Loucy (cell line): ENCODE measurements around the gene PPP2R5C.

Experiments used
- H2AFZ ChIP-seq: fragments of 200-600 bp; sonication (generic); 2 replicates; pipeline ENCODE4 v1.6.0; 2016; ENCODE audit warnings: antibody characterized with exemption, mild to moderate bottlenecking, low read length, moderate library complexity
- H3F3A ChIP-seq: fragments of 200-600 bp; 2 replicates; pipeline ENCODE4 v1.6.0; 2016; ENCODE audit warnings: antibody characterized with exemption, low read depth, mild to moderate bottlenecking
- H3K27me3 ChIP-seq: fragments of 200-600 bp; sonication (generic); 2 replicates; pipeline ENCODE4 v1.6.1; 2014; ENCODE audit warnings: low read length, mild to moderate bottlenecking; ENCODE audit not compliant: insufficient read depth, poor library complexity, severe bottlenecking
- H3K36me3 ChIP-seq: fragments of 200-600 bp; sonication (generic); 2 replicates; pipeline ENCODE4 v1.6.1; 2016; ENCODE audit warnings: low read length; ENCODE audit not compliant: insufficient read depth
- H3K4me1 ChIP-seq: fragments of 200-600 bp; sonication (generic); 2 replicates; pipeline ENCODE4 v1.5.1; 2014; ENCODE audit warnings: low read length, mild to moderate bottlenecking; ENCODE audit not compliant: insufficient read depth, poor library complexity, severe bottlenecking
- H3K4me2 ChIP-seq: fragments of 200-600 bp; sonication (generic); 2 replicates; pipeline ENCODE4 v1.6.0; 2014; ENCODE audit warnings: antibody characterized with exemption, low read length, low read depth, mild to moderate bottlenecking; ENCODE audit not compliant: poor library complexity, severe bottlenecking
- H3K4me3 ChIP-seq: fragments of 200-600 bp; sonication (generic); 2 replicates; pipeline ENCODE4 v1.5.1; 2014; ENCODE audit warnings: low read length, mild to moderate bottlenecking, mixed read lengths; ENCODE audit not compliant: poor library complexity, severe bottlenecking
- H3K79me2 ChIP-seq: fragments of 200-600 bp; sonication (generic); 2 replicates; pipeline ENCODE4 v1.6.1; 2014; ENCODE audit warnings: low read length; ENCODE audit not compliant: insufficient read depth
- H3K9ac ChIP-seq: fragments of 200-600 bp; sonication (generic); 2 replicates; pipeline ENCODE4 v1.6.0; 2014; ENCODE audit warnings: mild to moderate bottlenecking, low read depth, low read length, moderate library complexity; ENCODE audit not compliant: poor library complexity, severe bottlenecking
- H3K9me2 ChIP-seq: fragments of 200-600 bp; sonication (generic); replicated peaks from 2 replicates; pipeline ENCODE4 v1.6.1; 2016; ENCODE audit warnings: low read depth, low read length, mixed read lengths
- H3K9me3 ChIP-seq: fragments of 200-600 bp; sonication (generic); 2 replicates; pipeline ENCODE4 v1.6.1; 2014; ENCODE audit warnings: mild to moderate bottlenecking, antibody characterized with exemption, low read length, low read depth; ENCODE audit not compliant: insufficient read depth
- H4K20me1 ChIP-seq: fragments of 200-600 bp; sonication (generic); 2 replicates; pipeline ENCODE4 v1.6.0; 2014; ENCODE audit warnings: antibody characterized with exemption, low read length, mild to moderate bottlenecking; ENCODE audit not compliant: insufficient read depth, poor library complexity, severe bottlenecking
- CTCF ChIP-seq: fragments of 200-600 bp; sonication (generic); conservative IDR thresholded peaks from 2 replicates; pipeline ENCODE4 v1.5.1; 2014; ENCODE audit warnings: mild to moderate bottlenecking, antibody characterized with exemption, low read length
- EZH2phosphoT487 ChIP-seq: fragments of 200-600 bp; IDR thresholded peaks from 2 replicates; pipeline ENCODE4 v1.6.1; 2018; ENCODE audit warnings: antibody characterized with exemption, mild to moderate bottlenecking, moderate library complexity, borderline replicate concordance

Gene PPP2R5C

GRCh38 chr14:101845496-101845895, 84.0 kb downstream of the PPP2R5C start:
- no peaks in the 10 kb centered on the region for H3K9me3 ChIP-seq
- no peaks in the 10 kb centered on the region for H3K9me2 ChIP-seq
- H3K4me1 ChIP-seq: peaks cover 13% of the 10 kb centered on the region
- TF ChIP-seq EZH2phosphoT487 (no peak), CTCF (no peak)
- no peak overlapping the region for H2AFZ ChIP-seq
- peaks cover 86% of the 10 kb centered on the region for H4K20me1 ChIP-seq
- H3K9ac ChIP-seq: no peak overlapping the region
- H3K4me2 ChIP-seq: no peak overlapping the region
- H3K79me2 ChIP-seq: peaks cover 100% of the 10 kb centered on the region
- H3K4me3 ChIP-seq: no peak overlapping the region
- peaks cover 23% of the 10 kb centered on the region; the same call in 1 of the 2 replicates for H3K36me3 ChIP-seq
- H3F3A ChIP-seq: no peaks in the 10 kb centered on the region
- H3K27me3 ChIP-seq: no peaks in the 10 kb centered on the region

GRCh38 chr14:101845896-101846295, 84.4 kb downstream of the PPP2R5C start:
- H3K9me2 ChIP-seq: no peaks in the 10 kb centered on the region
- H3K4me2 ChIP-seq: no peak overlapping the region
- H3K9ac ChIP-seq: no peak overlapping the region
- H3K27me3 ChIP-seq: no peaks in the 10 kb centered on the region
- H2AFZ ChIP-seq: no peak overlapping the region
- peaks cover 87% of the 10 kb centered on the region for H4K20me1 ChIP-seq
- H3F3A ChIP-seq: no peaks in the 10 kb centered on the region
- no peak for TF ChIP-seq CTCF
- no peak for TF ChIP-seq EZH2phosphoT487
- H3K9me3 ChIP-seq: no peaks in the 10 kb centered on the region
- H3K4me1 ChIP-seq: peaks cover 9% of the 10 kb centered on the region
- H3K79me2 ChIP-seq: peaks cover 100% of the 10 kb centered on the region
- no peak overlapping the region for H3K4me3 ChIP-seq
- peaks cover 19% of the 10 kb centered on the region; the same call in 1 of the 2 replicates for H3K36me3 ChIP-seq

- no peak overlapping the region for H2AFZ ChIP-seq
- no peak overlapping the region for H3K4me2 ChIP-seq
- no peak overlapping the region for H3K4me3 ChIP-seq
- no peaks in the 10 kb centered on the region for H3F3A ChIP-seq
- H3K9me2 ChIP-seq: no peaks in the 10 kb centered on the region
- H3K4me1 ChIP-seq: peaks cover 8% of the 10 kb centered on the region
- H4K20me1 ChIP-seq: peaks cover 85% of the 10 kb centered on the region
- H3K79me2 ChIP-seq: peaks cover 100% of the 10 kb centered on the region
- no peaks in the 10 kb centered on the region for H3K27me3 ChIP-seq
- peaks cover 13% of the 10 kb centered on the region; the same call in 1 of the 2 replicates for H3K36me3 ChIP-seq
- no peaks in the 10 kb centered on the region for H3K9me3 ChIP-seq
- TF ChIP-seq EZH2phosphoT487: no peak
- no peak for TF ChIP-seq CTCF
- no peak overlapping the region for H3K9ac ChIP-seq
Observed at GRCh38 chr14:101849125-101849524, 87.6 kb downstream of the PPP2R5C start.
